RKO (cell line): ENCODE results near the gene SLC35F2.
"Not testable (repeated sequence)": the region's sequence is repeated elsewhere in the genome, so short reads cannot be mapped to it uniquely, and the experiment has no call there.

ENCODE experiments used
- DNase-seq: peaks from one replicate; pipeline ENCODE4 v3.0.0-alpha.2; 2016; ENCODE audit warnings: low spot score

The SLC35F2 gene, protein sequence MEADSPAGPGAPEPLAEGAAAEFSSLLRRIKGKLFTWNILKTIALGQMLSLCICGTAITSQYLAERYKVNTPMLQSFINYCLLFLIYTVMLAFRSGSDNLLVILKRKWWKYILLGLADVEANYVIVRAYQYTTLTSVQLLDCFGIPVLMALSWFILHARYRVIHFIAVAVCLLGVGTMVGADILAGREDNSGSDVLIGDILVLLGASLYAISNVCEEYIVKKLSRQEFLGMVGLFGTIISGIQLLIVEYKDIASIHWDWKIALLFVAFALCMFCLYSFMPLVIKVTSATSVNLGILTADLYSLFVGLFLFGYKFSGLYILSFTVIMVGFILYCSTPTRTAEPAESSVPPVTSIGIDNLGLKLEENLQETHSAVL

DNA sequence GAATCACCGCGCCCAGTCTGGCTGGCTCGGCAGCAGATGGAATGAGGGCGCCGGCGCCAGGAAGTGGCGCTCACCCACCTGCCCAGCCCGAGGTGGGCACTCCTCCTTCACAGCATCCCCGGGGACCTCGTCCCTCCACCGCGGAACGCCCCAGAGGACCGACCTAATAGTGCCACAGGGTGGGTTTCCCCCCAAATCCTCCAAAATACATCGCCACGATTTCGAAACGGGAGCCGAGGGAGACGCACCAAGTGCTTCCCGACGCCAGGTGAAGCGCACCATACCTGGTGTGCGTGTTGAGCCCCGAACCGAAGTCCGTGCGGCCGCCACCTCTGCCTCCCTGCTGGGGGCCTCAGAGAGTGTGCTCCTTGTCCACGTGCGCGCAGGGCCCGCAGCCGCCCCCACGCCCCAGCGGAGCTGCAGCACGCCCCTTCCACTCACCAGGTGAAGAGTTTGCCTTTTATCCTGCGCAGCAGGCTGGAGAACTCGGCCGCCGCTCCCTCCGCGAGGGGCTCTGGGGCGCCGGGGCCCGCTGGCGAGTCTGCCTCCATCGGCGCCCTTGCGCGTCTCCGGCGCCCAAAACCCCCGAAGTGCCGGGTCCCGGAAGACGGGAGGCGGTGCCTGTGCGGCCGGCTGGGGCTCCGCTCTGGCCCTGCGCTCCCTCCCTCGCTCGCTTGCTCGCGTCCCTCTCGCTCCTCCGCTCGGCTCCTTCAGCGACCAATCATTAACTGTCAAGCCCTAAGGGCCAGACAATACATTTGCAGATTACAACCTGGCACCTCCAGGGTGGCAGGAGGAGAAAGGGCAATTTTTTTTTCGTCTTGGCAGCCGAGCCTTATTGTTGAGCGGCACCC, at the start of gene SLC35F2:
TSS of gene SLC35F2 (minus strand) at position 571 of the 854 bp plus-strand sequence. CDS start at position 551, 20 bp downstream.
- DNase-seq: peak; percentile 79

DNA sequence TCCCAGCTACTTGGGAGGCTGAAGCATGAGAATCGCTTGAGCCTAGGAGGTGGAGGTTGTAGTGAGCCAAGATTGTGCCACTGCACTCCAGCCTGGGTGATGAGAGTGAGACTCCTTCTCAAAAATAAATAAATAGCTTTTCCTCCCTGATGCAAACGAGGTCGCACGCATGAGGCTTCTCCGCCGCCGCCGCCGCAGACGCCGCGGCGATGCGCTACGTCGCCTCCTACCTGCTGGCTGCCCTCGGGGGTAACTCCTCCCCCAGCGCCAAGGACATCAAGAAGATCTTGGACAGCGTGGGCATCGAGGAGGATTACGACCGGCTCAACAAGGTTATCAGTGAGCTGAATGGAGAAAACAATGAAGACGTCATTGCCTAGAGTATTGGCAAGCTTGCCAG, 49.6 kb upstream of the SLC35F2 start:
- no peak for DNase-seq

DNA sequence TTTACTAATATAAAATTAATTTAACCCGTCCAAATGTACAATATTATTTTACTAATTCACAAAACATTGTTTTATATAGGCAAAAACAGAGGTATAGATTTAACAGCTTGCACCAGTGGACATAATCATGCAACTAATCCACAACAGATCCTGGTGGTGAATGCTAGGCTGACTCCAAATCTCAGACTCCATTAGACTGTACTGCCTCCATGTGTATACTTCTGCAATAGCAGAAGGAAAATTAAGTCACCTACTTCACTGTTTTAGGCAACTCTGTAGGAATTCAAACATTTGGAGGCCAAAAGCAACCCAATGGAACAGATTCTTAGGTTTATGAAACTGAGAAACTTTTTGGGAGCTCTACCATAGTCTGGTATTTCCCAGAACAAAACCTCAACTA, 39.7 kb upstream of the SLC35F2 start:
- DNase-seq: peak; percentile 61

DNA sequence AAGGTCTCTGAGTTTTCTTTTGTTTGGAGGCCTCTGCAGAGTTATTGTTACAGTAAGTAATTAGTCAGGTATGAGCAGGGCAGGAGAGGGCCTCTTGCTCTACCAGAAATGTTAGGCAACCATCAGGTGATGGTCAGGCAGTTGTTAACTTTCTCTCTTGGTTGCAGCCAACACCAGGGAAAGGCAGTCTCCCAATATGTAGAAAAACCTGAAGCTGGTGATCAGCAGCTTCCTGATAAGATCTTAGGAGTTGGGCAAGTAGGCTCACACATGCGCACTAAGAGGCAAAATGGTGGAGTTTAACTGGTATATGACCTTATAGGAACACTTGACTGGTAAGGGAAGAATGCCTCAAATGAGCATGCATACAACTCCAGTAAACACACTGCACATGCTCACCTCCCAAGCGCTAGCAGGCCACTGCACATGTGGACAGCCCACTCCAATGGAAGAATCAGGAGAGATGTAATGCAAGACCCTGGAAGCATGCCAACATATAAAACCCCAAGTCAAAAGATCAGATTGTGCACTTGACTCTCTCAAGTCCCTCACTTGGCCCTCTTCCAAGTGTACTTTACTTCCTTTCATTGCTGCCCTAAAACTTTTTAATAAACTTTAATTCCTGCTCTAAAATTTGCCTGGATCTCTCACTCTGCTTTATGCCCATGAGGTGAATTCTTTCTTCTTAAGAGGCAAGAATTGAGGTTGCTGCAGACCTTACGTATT, 23.7 kb upstream of the SLC35F2 start:
- no peak for DNase-seq

DNA sequence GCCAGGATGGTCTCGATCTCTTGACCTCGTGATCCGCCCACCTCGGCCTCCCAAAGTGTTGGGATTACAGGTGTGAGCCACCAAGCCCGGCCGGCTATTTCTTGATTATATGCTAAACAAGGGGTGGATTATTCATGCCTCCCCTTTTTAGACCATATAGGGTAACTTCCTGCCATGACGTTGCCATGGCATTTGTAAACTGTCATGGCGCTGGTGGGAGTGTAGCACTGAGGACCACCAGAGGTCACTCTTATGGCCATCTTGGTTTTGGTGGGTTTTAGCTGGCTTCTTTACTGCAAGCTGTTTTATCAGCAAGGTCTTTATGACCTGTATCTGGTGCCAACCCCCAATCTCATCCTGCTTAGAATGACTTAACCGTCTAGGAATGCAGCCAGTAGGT, 22.9 kb upstream of the SLC35F2 start:
- not testable (repeated sequence) for DNase-seq

DNA sequence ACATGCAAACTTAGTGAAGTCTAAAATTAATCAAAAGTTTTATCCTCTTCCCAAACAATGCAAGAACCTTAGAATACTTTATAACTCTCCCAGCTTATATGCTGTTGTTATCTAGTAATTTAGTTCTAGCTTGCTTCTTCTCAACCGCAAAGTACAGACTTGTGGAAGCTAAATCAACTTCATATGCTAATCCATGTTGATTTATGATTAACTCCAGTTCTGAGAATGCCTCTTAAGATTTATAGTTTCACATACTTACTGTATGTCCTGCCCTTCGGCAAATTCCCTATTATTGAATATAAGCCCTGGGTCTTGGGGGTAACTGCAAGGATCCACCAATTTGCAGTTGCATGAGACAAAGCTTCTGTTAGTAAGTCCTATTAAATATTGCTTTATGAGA, 17.6 kb upstream of the SLC35F2 start:
- DNase-seq: no peak

DNA sequence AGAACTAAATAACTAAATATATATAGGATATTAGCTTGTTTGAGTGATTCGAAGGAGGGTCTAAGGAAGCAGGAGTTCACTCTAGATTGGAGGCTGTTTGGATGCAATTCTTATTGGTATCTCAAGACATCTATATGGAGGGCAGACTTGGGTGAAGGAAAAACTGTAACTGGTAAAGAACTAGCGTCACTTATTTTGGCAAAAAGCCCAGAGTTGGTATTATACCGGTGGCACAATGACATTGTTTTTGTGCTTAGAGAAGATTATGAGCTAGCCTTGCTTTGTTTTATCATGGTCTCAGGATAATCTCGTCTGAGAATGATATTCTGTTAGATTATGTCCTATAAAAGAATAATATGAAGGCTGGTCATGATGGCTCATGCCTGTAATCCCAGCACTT, 6.0 kb upstream of the SLC35F2 start:
- no peak for DNase-seq

DNA sequence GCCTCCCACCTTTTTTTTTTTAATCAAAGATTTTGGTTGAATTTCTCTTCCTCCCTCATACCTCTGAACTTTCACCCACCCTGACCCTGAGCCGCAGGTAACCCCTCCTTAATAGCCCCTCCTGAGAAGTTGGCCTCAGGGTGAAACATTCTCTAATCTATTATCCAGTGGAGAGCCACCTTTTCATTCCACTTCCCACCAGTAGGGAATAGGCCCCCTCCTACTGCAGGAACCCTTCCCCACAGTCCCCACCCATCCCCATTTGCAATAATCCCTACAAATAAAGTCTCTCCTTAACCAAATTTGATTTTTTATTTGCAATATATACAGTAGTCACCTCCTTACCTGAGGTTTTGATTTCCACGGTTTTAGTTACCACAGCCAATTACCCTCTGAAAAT, 2.1 kb upstream of the SLC35F2 start:
- peak; percentile 9 for DNase-seq

DNA sequence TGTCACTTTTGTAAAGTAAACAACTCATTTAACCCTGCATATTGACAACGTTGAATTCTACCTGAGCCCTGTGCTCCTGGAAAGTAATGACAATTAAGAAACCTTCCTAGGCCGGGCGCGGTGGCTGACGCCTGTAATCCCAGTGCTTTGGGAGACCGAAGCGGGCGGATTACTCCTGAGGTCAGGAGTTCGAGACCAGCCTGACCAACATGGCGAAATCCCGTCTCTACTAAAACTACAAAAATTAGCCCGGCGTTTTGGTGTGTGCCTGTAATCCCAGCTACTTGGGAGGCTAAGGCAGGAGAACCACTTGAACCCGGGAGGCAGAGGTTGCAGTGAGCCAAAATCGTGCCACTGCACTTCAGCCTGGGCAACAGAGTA, 1.6 kb upstream of the SLC35F2 start:
- not testable (repeated sequence) for DNase-seq

DNA sequence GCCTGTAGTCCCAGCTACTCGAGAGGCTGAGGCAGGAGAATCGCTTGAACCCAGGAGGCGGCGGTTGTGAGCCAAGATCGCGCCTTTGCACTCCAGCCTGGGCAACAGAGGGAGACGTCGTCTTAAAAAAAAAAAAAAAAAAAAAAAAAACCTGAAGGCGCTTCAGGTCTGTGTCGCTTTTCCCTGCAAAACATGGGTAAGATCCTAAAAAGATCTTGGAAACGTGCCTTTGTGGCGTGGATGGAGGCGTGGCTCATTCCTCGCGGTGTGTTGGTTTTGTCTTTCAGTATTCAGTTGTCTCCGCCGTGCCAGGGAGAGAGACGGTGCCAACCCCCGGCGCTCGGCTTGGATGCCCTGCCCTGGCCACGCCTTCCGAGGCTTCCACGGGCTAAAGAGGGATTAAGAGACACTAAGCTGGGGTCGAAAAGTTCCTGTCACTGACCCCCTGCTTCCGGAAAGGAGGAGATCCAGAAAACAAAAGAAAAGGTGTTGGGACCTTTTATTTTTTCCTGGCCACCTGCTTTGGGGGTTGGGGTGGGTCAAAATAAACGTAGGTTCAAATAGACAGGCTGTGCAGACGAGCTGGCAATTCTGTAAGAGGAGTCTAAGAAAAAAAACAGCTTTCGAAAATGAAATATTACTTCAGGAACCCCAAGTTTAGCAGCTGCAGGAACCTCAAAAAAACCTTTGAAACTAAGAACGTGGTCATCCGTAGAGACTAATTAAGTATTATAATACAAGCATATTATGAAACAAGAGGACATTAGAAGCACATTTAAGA, 1.1 kb upstream of the SLC35F2 start:
- peak; percentile 49 for DNase-seq

DNA sequence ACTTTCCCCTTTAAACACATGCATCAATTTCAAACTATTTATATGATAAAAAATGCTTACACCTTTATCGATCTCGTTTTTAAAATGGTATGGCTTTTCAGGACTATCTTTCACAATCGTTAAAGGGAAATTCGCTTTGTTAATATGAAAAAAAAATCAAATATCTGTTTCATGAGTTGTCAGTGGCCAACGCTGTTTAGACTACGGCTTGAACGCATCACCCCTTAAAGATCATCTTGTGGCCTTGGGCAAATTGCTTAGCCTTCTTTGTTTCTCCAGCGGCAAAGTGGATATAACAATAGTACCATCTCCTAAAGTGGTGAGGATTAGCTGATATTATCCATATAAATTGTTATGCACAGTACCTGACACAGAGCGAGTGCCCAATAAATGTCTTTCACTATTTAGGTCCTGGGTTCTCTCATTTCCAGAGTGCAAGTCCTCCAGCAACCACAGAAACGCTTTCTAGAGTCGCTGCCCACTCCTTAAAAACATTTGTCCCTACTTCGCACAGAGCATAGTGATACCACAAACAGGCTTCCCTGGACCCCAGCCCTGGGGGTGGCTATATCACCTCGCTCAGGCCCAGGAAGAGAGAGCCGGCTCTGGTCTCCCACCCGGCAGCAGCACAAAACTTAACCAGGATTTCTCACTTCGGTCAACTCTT, 904 bp downstream of the SLC35F2 start:
- DNase-seq: peak; percentile 55

DNA sequence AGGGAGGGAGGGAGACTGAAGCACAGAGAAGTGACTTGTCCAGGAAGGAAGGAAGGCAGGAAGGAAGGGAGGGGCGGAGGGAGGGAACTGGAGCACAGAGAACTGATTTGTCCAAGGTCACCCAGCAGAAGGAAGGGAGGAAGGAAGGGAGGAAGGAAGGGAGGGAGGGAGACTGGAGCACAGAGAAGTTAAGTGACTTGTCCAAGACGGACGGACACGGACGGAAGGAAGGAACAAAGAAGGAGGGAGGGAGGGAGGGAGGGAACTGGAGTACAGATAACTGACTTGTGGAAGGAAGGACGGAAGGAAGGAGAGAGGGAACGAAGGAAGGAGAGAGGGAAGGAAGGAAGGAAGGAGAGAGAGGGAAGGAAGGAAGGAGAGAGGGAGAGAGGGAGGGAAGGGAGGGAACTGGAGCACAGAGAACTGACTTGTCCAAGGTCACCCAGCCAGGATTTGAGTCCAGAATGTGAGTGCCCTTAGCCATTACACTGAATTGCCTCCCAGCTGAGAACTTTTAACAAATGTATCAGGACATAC, 1.5 kb downstream of the SLC35F2 start:
- peak; percentile 84 for DNase-seq

DNA sequence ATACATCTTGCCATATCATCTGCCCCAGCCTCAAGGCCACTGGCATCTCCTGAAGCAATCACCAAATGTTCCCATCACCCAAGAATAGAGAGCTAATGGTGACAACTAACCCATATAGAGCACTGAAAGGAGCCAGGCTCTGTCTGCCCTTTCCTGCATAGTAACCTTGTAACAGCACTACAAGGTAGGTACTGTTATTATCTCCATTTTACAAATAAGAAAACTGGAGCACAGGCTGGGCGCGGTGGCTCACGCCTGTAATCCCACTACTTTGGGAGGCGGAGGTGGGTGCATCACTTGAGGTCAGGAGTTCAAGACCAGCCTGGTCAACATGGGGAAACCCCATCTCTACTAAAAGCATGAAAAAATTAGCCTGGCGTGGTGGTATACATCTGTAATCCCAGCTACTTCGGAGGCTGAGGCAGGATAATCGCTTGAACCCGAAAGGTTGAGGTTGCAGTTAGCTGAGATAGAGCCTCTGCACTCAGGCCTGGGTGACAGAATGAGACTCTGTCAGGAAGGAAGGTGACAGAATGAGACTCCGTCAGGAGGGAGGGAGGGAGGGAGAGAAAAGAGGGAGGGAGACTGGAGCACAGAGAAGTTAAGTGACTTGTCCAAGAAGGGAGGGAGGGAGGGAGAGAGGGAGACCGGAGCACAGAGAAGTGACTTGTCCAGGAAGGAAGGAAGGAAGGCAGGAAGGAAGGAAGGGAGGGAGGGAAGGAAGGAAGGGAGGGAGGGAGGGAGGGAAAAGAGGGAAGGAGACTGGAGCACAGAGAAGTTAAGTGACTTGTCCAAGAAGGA, 2.2 kb downstream of the SLC35F2 start:
- peak; percentile 13 for DNase-seq

DNA sequence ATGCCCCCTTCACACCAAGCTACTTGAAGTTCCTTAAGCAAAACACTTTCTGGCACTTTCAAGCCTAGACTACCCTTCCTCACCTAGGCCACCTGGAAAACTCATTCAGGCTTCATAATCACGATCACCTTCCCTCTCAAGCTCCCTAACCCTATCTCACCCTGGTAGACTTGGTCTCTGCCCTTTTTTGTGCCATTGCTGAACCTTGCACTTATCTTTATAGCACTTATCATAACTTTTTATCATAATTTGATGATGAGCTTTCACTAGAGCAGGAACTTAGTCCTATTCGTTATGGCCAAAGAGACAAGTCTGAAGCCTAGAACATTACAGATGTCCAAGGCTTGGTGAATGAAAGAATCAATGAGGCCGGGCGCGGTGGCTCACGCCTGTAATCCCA, 5.5 kb downstream of the SLC35F2 start:
- no peak for DNase-seq

DNA sequence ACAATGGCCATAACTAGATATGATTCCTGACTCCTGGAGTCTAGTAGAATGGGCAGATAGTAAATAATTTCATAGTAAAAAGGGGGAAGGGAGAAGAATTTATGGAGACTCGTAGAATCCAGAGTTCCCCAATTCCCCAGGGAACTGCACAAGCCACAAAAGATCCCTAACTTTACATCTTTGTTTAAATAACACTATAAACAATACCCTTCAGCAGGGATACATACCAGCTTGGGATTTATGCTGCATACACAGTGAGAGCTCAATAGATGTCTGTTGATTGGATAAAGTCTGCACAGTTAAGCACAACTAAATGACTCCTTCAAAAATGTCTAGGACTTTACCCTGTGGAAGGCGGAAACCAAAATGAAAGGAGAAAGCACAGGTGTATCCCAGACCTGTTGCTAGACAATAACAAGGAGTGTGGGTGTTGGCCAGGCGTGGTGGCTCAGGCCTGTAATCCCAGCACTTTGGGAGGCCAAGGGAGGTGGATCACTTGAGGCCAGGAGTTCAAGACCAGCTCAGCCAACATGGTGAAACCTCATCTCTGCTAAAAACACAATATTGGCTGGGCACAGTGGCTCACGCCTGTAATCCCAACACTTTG, 6.8 kb downstream of the SLC35F2 start:
- DNase-seq: no peak

DNA sequence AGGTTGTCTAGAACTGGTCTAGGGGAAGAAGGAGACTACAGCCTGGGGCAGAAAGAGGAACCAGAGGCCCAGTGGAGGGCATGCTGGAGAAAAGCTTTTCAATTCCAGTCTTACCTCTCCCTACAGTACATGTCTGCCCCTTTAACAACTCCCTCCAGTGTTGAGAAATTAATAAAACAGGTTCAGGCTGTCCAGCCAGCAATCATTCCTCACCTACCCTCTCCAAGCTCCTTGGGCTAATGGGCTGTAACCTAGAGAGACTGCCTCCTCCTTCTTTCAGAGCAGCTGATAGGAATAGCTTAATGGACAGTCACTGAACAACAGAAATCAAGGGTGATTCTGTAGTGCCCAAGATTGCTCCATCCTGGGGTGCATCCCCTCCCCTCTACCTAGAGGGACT, 8.8 kb downstream of the SLC35F2 start:
- no peak for DNase-seq

DNA sequence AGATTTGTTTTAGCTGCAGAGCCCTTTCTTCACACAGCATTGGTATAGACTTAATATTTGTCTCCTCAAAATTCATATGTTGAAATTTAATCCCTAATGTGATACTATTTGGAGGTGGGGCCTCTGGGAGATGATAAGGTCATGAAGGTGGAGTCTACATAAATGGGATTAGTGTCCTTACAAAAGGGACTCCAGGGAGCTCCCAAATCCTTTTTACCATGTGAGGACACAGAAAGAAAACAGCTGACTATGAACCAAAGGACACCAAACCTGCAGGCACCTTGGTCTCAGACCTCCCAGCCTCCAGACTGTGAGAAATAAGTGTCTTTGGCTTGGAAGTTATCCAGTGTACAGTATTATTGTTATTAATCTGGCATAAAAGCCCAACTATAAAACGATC, 10.2 kb downstream of the SLC35F2 start:
- no peak for DNase-seq

DNA sequence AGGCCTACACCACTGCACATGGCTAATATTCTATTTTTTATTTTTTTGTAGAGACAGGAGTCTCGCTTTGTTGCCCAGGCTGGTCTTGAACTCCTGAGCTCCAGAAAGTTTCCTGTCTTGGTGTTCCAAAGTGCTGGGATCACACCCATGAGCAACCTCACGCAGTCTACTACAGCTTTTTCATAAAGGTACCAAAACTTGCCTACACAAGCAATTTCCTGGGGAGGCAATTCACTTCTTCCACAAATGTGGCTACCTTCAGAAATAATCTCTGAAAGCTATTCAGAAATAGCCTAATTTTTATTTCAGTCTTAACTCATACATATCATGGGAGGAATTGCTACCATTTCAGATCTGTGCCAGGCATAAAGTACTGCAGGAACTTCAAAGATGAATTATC, 11.4 kb downstream of the SLC35F2 start:
- DNase-seq: no peak

DNA sequence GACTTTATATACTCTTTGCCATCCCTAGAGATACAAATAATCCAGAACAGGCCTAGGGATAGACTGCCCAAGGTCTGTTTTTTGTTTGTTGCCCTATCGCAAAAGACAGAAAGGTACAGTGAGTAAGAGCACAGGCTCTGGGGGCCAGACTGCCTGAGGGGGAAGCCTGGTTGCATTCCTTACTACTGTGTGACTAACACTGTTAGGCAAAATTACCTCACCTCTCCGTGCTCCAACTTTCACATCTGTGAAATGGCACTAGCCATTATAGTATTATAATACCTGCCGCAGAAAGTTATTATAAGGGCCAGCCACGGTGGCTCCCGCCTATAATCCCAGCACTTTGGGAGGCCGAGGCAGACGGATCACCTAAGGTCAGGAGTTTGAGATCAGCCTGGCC, 14.5 kb downstream of the SLC35F2 start:
- DNase-seq: peak; percentile 26
